ENCODE data around the gene PRR29. TPM values are rescaled to one million over a fixed set of nuclear protein-coding genes. Genes with fewer than 3 reads are reported as not detected.

The PRR29 gene
- total and polyA plus RNA-seq, 2 donors (not counting 1 experiment from before 2014, with no cell fraction given), result 0.03 TPM; not detected in 1

DNA sequence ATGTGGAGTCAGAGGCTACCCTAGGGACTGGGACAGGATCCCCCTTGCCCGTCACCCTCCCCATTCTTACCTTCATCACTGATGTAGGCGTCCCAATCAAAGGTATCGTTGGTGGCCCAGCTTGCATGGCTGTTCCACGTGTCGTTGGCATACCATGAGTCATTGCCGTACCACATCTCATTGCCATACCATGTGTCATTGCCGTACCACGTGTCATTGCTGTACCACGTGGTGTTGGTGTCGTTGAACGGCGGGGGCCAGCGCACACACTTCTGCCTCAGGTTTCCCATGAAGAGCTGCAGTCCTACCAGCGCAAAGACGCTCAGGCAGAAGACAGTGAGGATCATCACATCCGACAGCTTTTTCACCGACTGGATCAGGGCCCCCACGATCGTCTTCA lies 30.2 kb upstream of the PRR29 start:
- no peak overlapping the region for H3K4me3 Mint-ChIP-seq
- CTCF ChIA-PET, result interaction anchor here (1.7 to 4.0 kb wide), 3 partner anchors 17 to 61 kb away, joined by 6 to 14 read pairs (median 6); no protein-coding TSS in a partner anchor
- peaks cover 5% of the 10 kb centered on the region for H3K27me3 Mint-ChIP-seq
- Histone ChIP-seq H3K27ac (ENCODE audit: low read length in 2 of 2) (no peak overlapping the region), H3K4me1 (ENCODE audit: control insufficient read depth in 2 of 2, insufficient read depth in 2 of 2, low read length in 2 of 2) (peaks cover 5 to 10% of the 10 kb centered on the region in 2 donors), H3K9ac (ENCODE audit: low read length) (no peak overlapping the region), H3K9me3 (ENCODE audit: control extremely low read depth in 1 of 3, control insufficient read depth in 2 of 3, insufficient read depth in 1 of 3, low read length in 2 of 3) (no peaks in the 10 kb centered on the region), H4K20me1 (ENCODE audit: control insufficient read depth, insufficient read depth, low read length, poor library complexity, severe bottlenecking) (no peaks in the 10 kb centered on the region), H2AFZ (ENCODE audit: insufficient read depth, low read depth, low read length, poor library complexity, severe bottlenecking) (no peak overlapping the region), H3K4me2 (replicated peaks; ENCODE audit: low read depth, low read length, poor library complexity, severe bottlenecking) (no peak overlapping the region), H3K27me3 (replicated peaks in 1 of 4; ENCODE audit: control extremely low read depth in 1 of 4, control insufficient read depth in 3 of 4, insufficient read depth in 4 of 4, low read length in 3 of 4) (peaks cover 0 to 2% (median 0%) of the 10 kb centered on the region in 4 experiments), H3K36me3 (replicated peaks in 1 of 2; ENCODE audit: control extremely low read depth in 1 of 2, control insufficient read depth in 1 of 2, extremely low read depth in 1 of 2, insufficient read depth in 2 of 2, low read length in 1 of 2) (no peaks in the 10 kb centered on the region), H3K79me2 (ENCODE audit: control insufficient read depth, insufficient read depth, low read length) (no peaks in the 10 kb centered on the region), H3K4me3 (ENCODE audit: control extremely low read depth in 1 of 5, extremely low read depth in 1 of 5, insufficient read depth in 1 of 5, low read depth in 2 of 5, low read length in 4 of 5) (no peak overlapping the region)
- DNase-seq, result no peak
- TF ChIP-seq CTCF (IDR thresholded peaks at IDR 0.05) (no peak), EZH2 (IDR thresholded peaks at IDR 0.05; ENCODE audit: borderline replicate concordance, insufficient read depth, low read depth, low read length, poor library complexity, severe bottlenecking) (no peak)
- POLR2A ChIA-PET, result interaction anchor here (0.8 kb wide), 1 partner anchor 12 kb away, joined by 4 read pairs; no protein-coding TSS in a partner anchor
- H3K27ac Mint-ChIP-seq, result no peak overlapping the region
- intact Hi-C loops (cut with micrococcal nuclease), result no loop called here
- peaks cover 6% of the 10 kb centered on the region for H3K4me1 Mint-ChIP-seq
- WGBS (ENCODE audit: insufficient coverage), result 95% methylated on average over 19 of the region's 19 CpGs
- no peaks in the 10 kb centered on the region for H3K9me3 Mint-ChIP-seq (ENCODE audit: insufficient read depth)
- ATAC-seq (ENCODE audit: low read depth), result no peak

DNA sequence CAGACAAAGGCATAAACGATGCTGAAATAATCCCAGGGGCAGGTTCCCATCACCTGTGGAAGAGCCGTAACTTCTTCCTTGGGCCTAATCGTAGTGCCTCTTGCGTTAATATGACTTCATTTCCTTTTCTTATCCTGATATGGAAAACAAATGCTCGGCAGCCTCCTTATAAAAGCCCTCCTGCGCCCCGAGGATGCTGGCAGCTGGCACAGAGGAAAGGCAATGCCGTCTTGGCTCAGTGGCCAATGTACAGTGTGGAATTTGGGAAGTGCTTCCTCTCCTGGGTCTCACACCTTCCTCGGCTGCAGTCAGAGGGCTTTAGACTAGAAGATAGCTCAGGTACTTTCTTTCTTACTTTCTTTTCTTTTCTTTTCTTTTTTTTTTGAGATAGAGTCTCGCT lies 28.9 kb upstream of the PRR29 start:
- H3K79me2 ChIP-seq (ENCODE audit: control insufficient read depth, insufficient read depth, low read length), result no peaks in the 10 kb centered on the region
- H3K9me3 Mint-ChIP-seq (ENCODE audit: insufficient read depth), result no peaks in the 10 kb centered on the region
- intact Hi-C loops (cut with micrococcal nuclease), result no loop called here
- H3K27ac Mint-ChIP-seq, result no peak overlapping the region
- 86% methylated on average over 6 of the region's 10 CpGs for WGBS (ENCODE audit: insufficient coverage)
- H2AFZ ChIP-seq (ENCODE audit: insufficient read depth, low read depth, low read length, poor library complexity, severe bottlenecking), result no peak overlapping the region
- H3K27ac ChIP-seq (ENCODE audit: low read length in 2 of 2), result no peak overlapping the region
- ChIA-PET CTCF (interaction anchor here (1.0 to 1.7 kb wide), 6 partner anchors 11 to 59 kb away, joined by 3 to 6 read pairs (median 4); no protein-coding TSS in a partner anchor), POLR2A (no interaction called here)
- no peak overlapping the region for H3K4me3 Mint-ChIP-seq
- H4K20me1 ChIP-seq (ENCODE audit: control insufficient read depth, insufficient read depth, low read length, poor library complexity, severe bottlenecking), result no peaks in the 10 kb centered on the region
- H3K9me3 ChIP-seq (ENCODE audit: control extremely low read depth in 1 of 3, control insufficient read depth in 2 of 3, insufficient read depth in 1 of 3, low read length in 2 of 3), result no peaks in the 10 kb centered on the region
- no peak overlapping the region for H3K4me2 ChIP-seq (replicated peaks; ENCODE audit: low read depth, low read length, poor library complexity, severe bottlenecking)
- H3K9ac ChIP-seq (ENCODE audit: low read length), result no peak overlapping the region
- DNase-seq, result no peak
- no peaks in the 10 kb centered on the region for H3K36me3 ChIP-seq (replicated peaks in 1 of 2; ENCODE audit: control extremely low read depth in 1 of 2, control insufficient read depth in 1 of 2, extremely low read depth in 1 of 2, insufficient read depth in 2 of 2, low read length in 1 of 2)
- H3K27me3 ChIP-seq (replicated peaks in 1 of 4; ENCODE audit: control extremely low read depth in 1 of 4, control insufficient read depth in 3 of 4, insufficient read depth in 4 of 4, low read length in 3 of 4), result peaks cover 0 to 2% (median 0%) of the 10 kb centered on the region in 4 experiments
- TF ChIP-seq CTCF (IDR thresholded peaks at IDR 0.05) (no peak), EZH2 (IDR thresholded peaks at IDR 0.05; ENCODE audit: borderline replicate concordance, insufficient read depth, low read depth, low read length, poor library complexity, severe bottlenecking) (no peak)
- H3K4me1 ChIP-seq (ENCODE audit: control insufficient read depth in 2 of 2, insufficient read depth in 2 of 2, low read length in 2 of 2), result peaks cover 5 to 10% of the 10 kb centered on the region in 2 donors
- H3K4me1 Mint-ChIP-seq, result peaks cover 5% of the 10 kb centered on the region
- no peak for ATAC-seq (ENCODE audit: low read depth)
- H3K4me3 ChIP-seq (ENCODE audit: control extremely low read depth in 1 of 5, extremely low read depth in 1 of 5, insufficient read depth in 1 of 5, low read depth in 2 of 5, low read length in 4 of 5), result no peak overlapping the region
- H3K27me3 Mint-ChIP-seq, result peaks cover 5% of the 10 kb centered on the region
